Kidney (tissue), 14 donors: ENCODE measurements around the gene ADAMTS12. TPM values are rescaled to one million over a fixed set of nuclear protein-coding genes. Genes with fewer than 3 reads are reported as not detected.
A peak's percentile ranks its signal among the peaks of the same experiment; 100 is the strongest.

Experiments used
- DNase-seq, 5 donors: peaks; one replicate each; pipeline ENCODE4 v3.0.0-alpha.2; 2013 to 2020
- FAIRE-seq: peaks from 2 replicates; lab custom pipeline; 2012; peaks lifted over from hg19 to GRCh38; lab: Jason Lieb, UNC
- H3K27ac ChIP-seq, 2 donors: one replicate each; pipeline ENCODE4 v1.7.0; 2013; ENCODE audit warnings: low read depth in 2 of 2, low read length in 2 of 2, inconsistent platforms in 1 of 2
- H3K27me3 ChIP-seq: one replicate; pipeline ENCODE4 v1.7.1; 2013; ENCODE audit warnings: low read length, inconsistent platforms; ENCODE audit not compliant: control insufficient read depth, insufficient read depth
- H3K36me3 ChIP-seq, 3 donors: one replicate each; pipeline versions ENCODE4 v1.7.0 to v1.7.1; 2013; ENCODE audit warnings: low read length in 3 of 3, control low read depth in 1 of 3, inconsistent platforms in 1 of 3; ENCODE audit not compliant: insufficient read depth in 3 of 3, control insufficient read depth in 2 of 3
- H3K4me1 ChIP-seq, 3 donors: one replicate each; pipeline versions ENCODE4 v1.7.0 to v1.7.1; 2013; ENCODE audit warnings: low read length in 3 of 3, inconsistent platforms in 1 of 3, low read depth in 1 of 3; ENCODE audit not compliant: control insufficient read depth in 2 of 3, insufficient read depth in 2 of 3
- H3K4me3 ChIP-seq, 3 donors: one replicate each; pipeline versions ENCODE4 v1.7.0 to v1.8.1; 2013; ENCODE audit warnings: low read length in 3 of 3, control low read depth in 1 of 3, inconsistent platforms in 1 of 3
- H3K9ac ChIP-seq, 3 donors: one replicate each; pipeline versions ENCODE4 v1.7.0 to v1.7.1; 2013; ENCODE audit warnings: low read length in 3 of 3, control low read depth in 1 of 3, inconsistent platforms in 1 of 3
- H3K9me3 ChIP-seq, 3 donors: one replicate each; pipeline versions ENCODE4 v1.7.0 to v1.7.1; 2013; ENCODE audit warnings: low read length in 3 of 3, control low read depth in 1 of 3, inconsistent platforms in 1 of 3; ENCODE audit not compliant: control insufficient read depth in 2 of 3, insufficient read depth in 1 of 3
- CTCF ChIP-seq: IDR thresholded peaks from 3 replicates; pipeline ENCODE4 v1.5.1; 2012; ENCODE audit warnings: mild to moderate bottlenecking, moderate library complexity, borderline replicate concordance; ENCODE audit not compliant: insufficient read depth; ENCODE audit errors: extremely low read depth
- intact Hi-C: fragments of 100-400 bp; cut with DNase I; formaldehyde crosslinking; loops from one replicate; pipeline ENCODE4 v1.11.1; 2022
- polyA plus RNA-seq: library from polyadenylated mRNA; stranded (reverse); fragments of 350-450 nt; fragmentation: Illumina TruSeq; extraction: RNeasy Lipid Tissue Mini Kit (QIAGEN cat#74804); gene quantifications from one replicate; pipeline ENCODE4 v1.2.3, GENCODE V29; 2014; ENCODE audit warnings: low read depth, low replicate concordance; ENCODE audit not compliant: insufficient read depth
- total RNA-seq: library from RNA; stranded (reverse); fragmentation: NEBNext Ultra II Directional; extraction: Animal tissue kit (Norgen Biotek cat#: 25700); gene quantifications from one replicate; pipeline ENCODE4 v1.2.1, GENCODE V29; 2021
- donor health status: control.
- donor health status: control.
- donor health status: control.
- donor health status: control.
- donor health status: control.
- donor health status: DM: yes; HTN: yes; CAD: no.
- donor health status: Normal renal cell carcinoma (clear cell type).

The ADAMTS12 gene
- total and polyA plus RNA-seq, 2 donors from 2014 or later: 0.75 to 2.0 TPM

GRCh38 chr5:33604503-33604902 lies 287.3 kb downstream of the ADAMTS12 start:
- Histone ChIP-seq H3K36me3 (no peaks in the 10 kb centered on the region), H3K4me3 (no peak overlapping the region), H3K27me3 (no peaks in the 10 kb centered on the region), H3K9me3 (no peaks in the 10 kb centered on the region), H3K27ac (no peak overlapping the region), H3K9ac (no peak overlapping the region), H3K4me1 (peaks cover 2 to 12% (median 2%) of the 10 kb centered on the region in 3 donors)
- DNase-seq (no peak), FAIRE-seq (no peak)
- TF ChIP-seq CTCF: no peak
- intact Hi-C loops: no loop called here

- Histone ChIP-seq H3K4me3 (no peak overlapping the region), H3K36me3 (no peaks in the 10 kb centered on the region), H3K27ac (no peak overlapping the region), H3K27me3 (no peaks in the 10 kb centered on the region), H3K4me1 (peaks cover 2 to 12% (median 2%) of the 10 kb centered on the region in 3 donors), H3K9ac (no peak overlapping the region), H3K9me3 (no peaks in the 10 kb centered on the region)
- intact Hi-C loops: no loop called here
- TF ChIP-seq CTCF: no peak
- FAIRE-seq: no peak
- peak; percentile 47 to 88 (median 57) for DNase-seq
Observed at GRCh38 chr5:33601881-33602280, 289.9 kb downstream of the ADAMTS12 start.

- DNase-seq (no peak), FAIRE-seq (no peak)
- Histone ChIP-seq H3K4me3 (no peak overlapping the region), H3K9me3 (no peaks in the 10 kb centered on the region), H3K27me3 (no peaks in the 10 kb centered on the region), H3K36me3 (no peaks in the 10 kb centered on the region), H3K4me1 (no peaks in the 10 kb centered on the region), H3K9ac (no peak overlapping the region), H3K27ac (no peak overlapping the region)
- intact Hi-C loops: no loop called here
- TF ChIP-seq CTCF: no peak
Observed at GRCh38 chr5:33595303-33595702, 296.5 kb downstream of the ADAMTS12 start.

GRCh38 chr5:33594006-33594405 lies 297.8 kb downstream of the ADAMTS12 start:
- FAIRE-seq: no peak
- no peaks in the 10 kb centered on the region for H3K9me3 ChIP-seq
- DNase-seq: no peak
- intact Hi-C loops: no loop called here
- H3K27me3 ChIP-seq: no peaks in the 10 kb centered on the region
- no peaks in the 10 kb centered on the region for H3K36me3 ChIP-seq
- H3K27ac ChIP-seq: no peak overlapping the region
- TF ChIP-seq CTCF: no peak
- no peak overlapping the region for H3K9ac ChIP-seq
- H3K4me3 ChIP-seq: no peak overlapping the region
- no peaks in the 10 kb centered on the region for H3K4me1 ChIP-seq
